Astrocyte (in vitro differentiated cells and primary cell): ENCODE data around the gene CKAP5. TPM values are rescaled to one million over a fixed set of nuclear protein-coding genes. Genes with fewer than 3 reads are reported as not detected.
A peak's percentile ranks its signal among the peaks of the same experiment; 100 is the strongest.

Source experiments
- DNase-seq: peaks from one replicate; pipeline ENCODE4 v3.0.0-alpha.2; 2010; ENCODE audit warnings: low read depth
- FAIRE-seq: peaks from 2 replicates; lab custom pipeline; 2011; peaks lifted over from hg19 to GRCh38; lab: Jason Lieb, UNC
- H2AFZ ChIP-seq: 2 replicates; pipeline ENCODE4 v1.6.0; 2012; ENCODE audit warnings: low read depth, low read length, inconsistent platforms
- H3K27ac ChIP-seq: 2 replicates; pipeline ENCODE4 v1.5.1; 2011; ENCODE audit warnings: low read depth, low read length, inconsistent platforms
- H3K27me3 ChIP-seq: 2 replicates; pipeline ENCODE4 v1.6.0; 2011; ENCODE audit warnings: low read length, inconsistent platforms; ENCODE audit not compliant: insufficient read depth
- H3K36me3 ChIP-seq: 2 replicates; pipeline ENCODE4 v1.5.1; 2011; ENCODE audit warnings: low read length, inconsistent platforms; ENCODE audit not compliant: insufficient read depth
- H3K4me1 ChIP-seq: 2 replicates; pipeline ENCODE4 v1.5.1; 2011; ENCODE audit warnings: low read length, inconsistent platforms; ENCODE audit not compliant: insufficient read depth
- H3K4me2 ChIP-seq: 2 replicates; pipeline ENCODE4 v1.6.0; 2012; ENCODE audit warnings: low read length, inconsistent platforms
- H3K4me3 ChIP-seq: 2 replicates; pipeline ENCODE4 v1.5.1; 2011; ENCODE audit warnings: low read depth, mild to moderate bottlenecking, low read length, inconsistent platforms; ENCODE audit not compliant: insufficient read depth
- H3K79me2 ChIP-seq: 2 replicates; pipeline ENCODE4 v1.6.0; 2012; ENCODE audit warnings: mild to moderate bottlenecking, low read length, inconsistent platforms; ENCODE audit not compliant: insufficient read depth
- H3K9ac ChIP-seq: 2 replicates; pipeline ENCODE4 v1.6.0; 2012; ENCODE audit warnings: mild to moderate bottlenecking, low read length, inconsistent platforms
- H3K9me3 ChIP-seq: 2 replicates; pipeline ENCODE4 v1.5.1; 2012; ENCODE audit warnings: low read depth, mild to moderate bottlenecking, low read length, inconsistent platforms; ENCODE audit not compliant: insufficient read depth
- H4K20me1 ChIP-seq: 2 replicates; pipeline ENCODE4 v1.6.0; 2012; ENCODE audit warnings: low read length, inconsistent platforms; ENCODE audit not compliant: insufficient read depth
- H3K27ac Mint-ChIP-seq: one replicate; pipeline ENCODE4 v1.8.0; 2021; ENCODE audit warnings: mild to moderate bottlenecking, mixed read lengths; ENCODE audit not compliant: unreplicated experiment
- H3K27me3 Mint-ChIP-seq: one replicate; pipeline ENCODE4 v1.8.0; 2021; ENCODE audit warnings: low read depth, mixed read lengths; ENCODE audit not compliant: unreplicated experiment
- H3K36me3 Mint-ChIP-seq: one replicate; pipeline ENCODE4 v1.8.0; 2021; ENCODE audit warnings: low read depth, mixed read lengths; ENCODE audit not compliant: unreplicated experiment
- H3K4me1 Mint-ChIP-seq: one replicate; pipeline ENCODE4 v1.8.0; 2021; ENCODE audit warnings: low read depth, mixed read lengths; ENCODE audit not compliant: unreplicated experiment
- H3K4me3 Mint-ChIP-seq: one replicate; pipeline ENCODE4 v1.8.0; 2021; ENCODE audit warnings: mild to moderate bottlenecking, moderate library complexity, mixed read lengths; ENCODE audit not compliant: unreplicated experiment
- H3K9me3 Mint-ChIP-seq: one replicate; pipeline ENCODE4 v1.8.0; 2021; ENCODE audit warnings: mild to moderate bottlenecking, mixed read lengths; ENCODE audit not compliant: unreplicated experiment
- CTCF ChIP-seq: IDR thresholded peaks from 2 replicates; pipeline ENCODE4 v1.5.1; 2011; ENCODE audit warnings: low read depth, mild to moderate bottlenecking, inconsistent platforms, low read length, moderate library complexity; ENCODE audit not compliant: insufficient read depth
- EZH2 ChIP-seq: IDR thresholded peaks from 2 replicates; pipeline ENCODE4 v1.6.1; 2012; ENCODE audit warnings: mild to moderate bottlenecking, low read length, inconsistent platforms; ENCODE audit not compliant: insufficient read depth
- total RNA-seq: library from RNA; stranded (reverse); gene quantifications from 2 replicates; pipeline ENCODE4 v1.2.1, GENCODE V29; 2021

CKAP5 gene
- total RNA-seq, 1 donor from 2014 or later = 99.9 TPM

DNA sequence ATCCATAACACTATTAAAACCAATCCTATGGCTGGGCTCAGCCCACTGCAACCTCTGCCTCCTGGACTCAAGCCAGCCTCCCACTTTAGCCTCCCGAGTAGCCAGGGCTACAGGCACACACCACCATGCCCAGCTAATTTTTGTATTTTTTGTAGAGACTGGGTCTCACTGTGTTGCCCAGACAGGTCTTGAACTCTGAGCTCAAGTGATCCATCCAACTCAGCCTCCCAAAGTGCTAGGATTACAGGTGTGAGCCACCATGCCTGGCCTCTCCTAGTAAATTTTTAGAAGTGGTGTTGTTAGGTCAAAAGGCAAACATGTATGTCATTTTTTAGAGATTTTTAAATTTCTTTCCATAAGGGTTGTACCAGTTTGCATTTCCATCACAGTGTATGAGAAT lies 112.8 kb downstream of the CKAP5 start:
- H3K27ac Mint-ChIP-seq = no peak overlapping the region
- no peaks in the 10 kb centered on the region for H3K36me3 ChIP-seq
- H3K4me2 ChIP-seq = no peak overlapping the region
- H3K27me3 ChIP-seq = no peaks in the 10 kb centered on the region
- no peak overlapping the region for H2AFZ ChIP-seq
- no peaks in the 10 kb centered on the region for H4K20me1 ChIP-seq
- H3K4me1 ChIP-seq = no peaks in the 10 kb centered on the region
- H3K27ac ChIP-seq = no peak overlapping the region
- no peaks in the 10 kb centered on the region for H3K4me1 Mint-ChIP-seq
- TF ChIP-seq EZH2 (no peak), CTCF (no peak)
- no peaks in the 10 kb centered on the region for H3K36me3 Mint-ChIP-seq
- no peak overlapping the region for H3K4me3 ChIP-seq
- DNase-seq (no peak), FAIRE-seq (no peak)
- H3K79me2 ChIP-seq = no peaks in the 10 kb centered on the region
- H3K9ac ChIP-seq = no peak overlapping the region
- H3K4me3 Mint-ChIP-seq = no peak overlapping the region
- no peaks in the 10 kb centered on the region for H3K9me3 Mint-ChIP-seq
- no peaks in the 10 kb centered on the region for H3K9me3 ChIP-seq
- peaks cover 3% of the 10 kb centered on the region for H3K27me3 Mint-ChIP-seq

DNA sequence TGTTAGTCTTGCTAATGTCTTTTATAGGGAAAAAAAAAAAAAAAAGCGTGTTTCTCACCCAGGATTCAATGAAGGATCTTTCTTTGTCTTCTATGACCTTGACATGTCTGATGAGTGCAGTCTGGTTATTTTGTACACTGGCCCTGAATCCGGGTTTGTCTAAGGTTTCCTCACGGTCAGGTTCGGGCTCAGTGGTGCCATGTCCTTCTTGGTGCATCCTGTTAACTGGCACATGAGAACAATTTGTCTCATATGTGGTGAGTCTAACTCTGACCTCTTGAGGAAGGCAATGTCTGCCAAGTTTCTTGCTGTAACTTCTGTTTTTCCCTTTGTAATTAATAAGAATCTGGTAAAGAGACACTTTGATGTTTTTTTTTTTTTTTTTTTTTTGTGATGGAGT lies 114.5 kb downstream of the CKAP5 start:
- Mint-ChIP-seq H3K36me3 (no peaks in the 10 kb centered on the region), H3K9me3 (no peaks in the 10 kb centered on the region), H3K4me3 (no peak overlapping the region), H3K27ac (no peak overlapping the region), H3K27me3 (peaks cover 5% of the 10 kb centered on the region), H3K4me1 (no peaks in the 10 kb centered on the region)
- Histone ChIP-seq H3K27ac (no peak overlapping the region), H3K4me1 (no peaks in the 10 kb centered on the region), H3K79me2 (no peaks in the 10 kb centered on the region), H4K20me1 (no peaks in the 10 kb centered on the region), H3K9me3 (no peaks in the 10 kb centered on the region), H3K9ac (no peak overlapping the region), H3K36me3 (no peaks in the 10 kb centered on the region), H3K4me2 (no peak overlapping the region), H3K4me3 (no peak overlapping the region), H3K27me3 (no peaks in the 10 kb centered on the region), H2AFZ (no peak overlapping the region)
- TF ChIP-seq CTCF = no peak
- no peak for TF ChIP-seq EZH2
- FAIRE-seq (no peak), DNase-seq (no peak)

- Histone ChIP-seq H3K4me3 (no peak overlapping the region), H3K4me1 (no peaks in the 10 kb centered on the region), H3K9me3 (no peaks in the 10 kb centered on the region), H3K27ac (no peak overlapping the region), H2AFZ (no peak overlapping the region), H3K79me2 (no peaks in the 10 kb centered on the region), H3K4me2 (no peak overlapping the region), H3K27me3 (no peaks in the 10 kb centered on the region), H3K36me3 (no peaks in the 10 kb centered on the region), H4K20me1 (no peaks in the 10 kb centered on the region), H3K9ac (no peak overlapping the region)
- H3K4me1 Mint-ChIP-seq = peaks cover 5% of the 10 kb centered on the region
- TF ChIP-seq CTCF (no peak), EZH2 (no peak)
- peaks cover 6% of the 10 kb centered on the region for H3K27me3 Mint-ChIP-seq
- H3K4me3 Mint-ChIP-seq = no peak overlapping the region
- peak overlapping the region; percentile 47 for H3K27ac Mint-ChIP-seq
- FAIRE-seq (no peak), DNase-seq (peak; percentile 14)
- H3K36me3 Mint-ChIP-seq = no peaks in the 10 kb centered on the region
- no peaks in the 10 kb centered on the region for H3K9me3 Mint-ChIP-seq
These were observed 116.7 kb downstream of the CKAP5 start for GRCh38 chr11:46729110-46730027.
